Measurements from ENCODE around the gene RND3. TPM values are rescaled to one million over a fixed set of nuclear protein-coding genes. Genes with fewer than 3 reads are reported as not detected.
A peak's percentile ranks its signal among the peaks of the same experiment; 100 is the strongest.

The RND3 gene
- total RNA-seq (2014; rRNA removed; shearing (Covaris generic)) (244 and 271 TPM in 2 replicates), polyA plus RNA-seq (2016; fragmentation: Nextera tagmentation; extraction: Ambion mirVana) (198 and 199 TPM in 2 replicates)

- Histone ChIP-seq H2AFZ (no peak within 1 kb of the TSS), H3K36me3 (ENCODE audit: low read depth) (peaks cover 31% of the 10 kb centered on the region), H4K20me1 (ENCODE audit: insufficient read depth) (no peaks in the 10 kb centered on the region), H3K9me2 (ENCODE audit: insufficient read depth) (no peaks in the 10 kb centered on the region), H3K4me2 (ENCODE audit: unreplicated experiment) (peak within 1 kb of the TSS; percentile 95), H3F3A (ENCODE audit: insufficient read depth) (peaks cover 52% of the 10 kb centered on the region), H3K9ac (peak within 1 kb of the TSS; percentile 96), H3K27me3 (replicated peaks; ENCODE audit: insufficient read depth) (no peaks in the 10 kb centered on the region), H3K27ac (peak within 1 kb of the TSS; percentile 95), H3K4me3 (peak within 1 kb of the TSS; percentile 92), H3K4me1 (ENCODE audit: insufficient read depth) (peaks cover 42% of the 10 kb centered on the region), H3K9me3 (ENCODE audit: low read depth) (no peaks in the 10 kb centered on the region), H3K79me2 (ENCODE audit: insufficient read depth) (peaks cover 84% of the 10 kb centered on the region)
- TF ChIP-seq EZH2phosphoT487 (IDR thresholded peaks at IDR 0.05; ENCODE audit: insufficient read depth, low read depth) = no peak
- no peak for TF ChIP-seq EZH2 (IDR thresholded peaks at IDR 0.05; ENCODE audit: insufficient read depth, poor library complexity, severe bottlenecking)
- 15 to 17% methylated on average over 24 of the region's 24 CpGs for WGBS, 2 experiments (ENCODE audit: low coverage in 1 of 2, low lambda C conversion rate in 2 of 2, missing lambda C conversion rate in 2 of 2)
- peak; percentile 99 for DNase-seq
- in situ Hi-C loops (cut with MboI) = loop anchor here (10.0 to 25.0 kb wide), 3 partner anchors 425 to 893 kb away; no protein-coding TSS in a partner anchor
Measured at GRCh38 chr2:150487537-150488429, at the start of gene RND3. Gene RND3 (minus strand): TSS chr2:150487667. CDS start chr2:150487417, 250 bp downstream.

- H3K9me3 ChIP-seq (ENCODE audit: low read depth) = no peaks in the 10 kb centered on the region
- no peaks in the 10 kb centered on the region for H3K27me3 ChIP-seq (replicated peaks; ENCODE audit: insufficient read depth)
- H3K9me2 ChIP-seq (ENCODE audit: insufficient read depth) = no peaks in the 10 kb centered on the region
- in situ Hi-C loops (cut with MboI) = no loop called here
- H3K4me2 ChIP-seq (ENCODE audit: unreplicated experiment) = peak overlapping the region; percentile 3
- peak overlapping the region; percentile 35 for H2AFZ ChIP-seq
- no peaks in the 10 kb centered on the region for H4K20me1 ChIP-seq (ENCODE audit: insufficient read depth)
- H3K9ac ChIP-seq = no peak overlapping the region
- WGBS, 2 experiments (ENCODE audit: low coverage in 1 of 2, low lambda C conversion rate in 2 of 2, missing lambda C conversion rate in 2 of 2) = 48 to 62% methylated on average over 1 of the region's 1 CpG
- H3F3A ChIP-seq (ENCODE audit: insufficient read depth) = peaks cover 49% of the 10 kb centered on the region
- H3K36me3 ChIP-seq (ENCODE audit: low read depth) = no peaks in the 10 kb centered on the region
- 0 out of 2 replicates have a peak, but pooled peaks cover 5% of the 10 kb centered on the region for H3K79me2 ChIP-seq (ENCODE audit: insufficient read depth)
- TF ChIP-seq EZH2phosphoT487 (IDR thresholded peaks at IDR 0.05; ENCODE audit: insufficient read depth, low read depth) = no peak
- TF ChIP-seq EZH2 (IDR thresholded peaks at IDR 0.05; ENCODE audit: insufficient read depth, poor library complexity, severe bottlenecking) = no peak
- no peak overlapping the region for H3K27ac ChIP-seq
- no peak overlapping the region for H3K4me3 ChIP-seq
- peaks cover 56% of the 10 kb centered on the region for H3K4me1 ChIP-seq (ENCODE audit: insufficient read depth)
- DNase-seq = no peak
Measured at GRCh38 chr2:150535176-150535575, 47.7 kb upstream of the RND3 start.

DNA sequence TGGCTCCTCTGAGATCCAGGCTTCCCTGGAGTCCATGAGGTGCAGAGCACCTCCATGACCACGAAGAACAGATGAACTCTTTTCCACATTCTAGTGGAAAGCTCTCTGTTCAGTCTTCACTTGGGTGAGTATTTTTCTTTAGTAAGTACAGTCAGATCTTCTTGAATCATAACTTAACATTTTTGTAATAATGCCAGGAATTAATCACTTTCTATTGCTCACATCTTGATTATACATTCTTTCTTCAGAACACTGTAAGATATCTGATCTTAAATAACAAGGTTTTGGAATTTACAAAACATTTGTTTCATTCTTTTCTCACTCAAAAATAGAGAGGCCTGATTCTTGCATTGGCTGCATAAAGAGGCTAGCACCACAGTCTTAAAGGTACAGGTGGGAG lies 45.4 kb upstream of the RND3 start:
- H3K9me2 ChIP-seq (ENCODE audit: insufficient read depth) = no peaks in the 10 kb centered on the region
- H3K4me3 ChIP-seq = no peak overlapping the region
- H3K9me3 ChIP-seq (ENCODE audit: low read depth) = no peaks in the 10 kb centered on the region
- no peak overlapping the region for H2AFZ ChIP-seq
- H4K20me1 ChIP-seq (ENCODE audit: insufficient read depth) = no peaks in the 10 kb centered on the region
- H3K79me2 ChIP-seq (ENCODE audit: insufficient read depth) = 0 out of 2 replicates have a peak, but pooled peaks cover 5% of the 10 kb centered on the region
- no peaks in the 10 kb centered on the region for H3K27me3 ChIP-seq (replicated peaks; ENCODE audit: insufficient read depth)
- DNase-seq = peak; percentile 84
- H3K4me2 ChIP-seq (ENCODE audit: unreplicated experiment) = peak overlapping the region; percentile 30
- no peaks in the 10 kb centered on the region for H3K36me3 ChIP-seq (ENCODE audit: low read depth)
- TF ChIP-seq EZH2phosphoT487 (IDR thresholded peaks at IDR 0.05; ENCODE audit: insufficient read depth, low read depth) (no peak), EZH2 (IDR thresholded peaks at IDR 0.05; ENCODE audit: insufficient read depth, poor library complexity, severe bottlenecking) (no peak)
- in situ Hi-C loops (cut with MboI) = no loop called here
- H3K4me1 ChIP-seq (ENCODE audit: insufficient read depth) = peaks cover 63% of the 10 kb centered on the region
- H3K27ac ChIP-seq = peak overlapping the region; percentile 92
- H3F3A ChIP-seq (ENCODE audit: insufficient read depth) = peaks cover 51% of the 10 kb centered on the region
- H3K9ac ChIP-seq = peak overlapping the region; percentile 19; the same call in 1 of the 2 replicates
- WGBS, 2 experiments (ENCODE audit: low coverage in 1 of 2, low lambda C conversion rate in 2 of 2, missing lambda C conversion rate in 2 of 2) = 0 to 9% methylated on average over 1 of the region's 1 CpG

GRCh38 chr2:150532020-150532419 lies 44.6 kb upstream of the RND3 start:
- Histone ChIP-seq H3F3A (ENCODE audit: insufficient read depth) (peaks cover 51% of the 10 kb centered on the region), H3K9ac (no peak overlapping the region), H3K9me2 (ENCODE audit: insufficient read depth) (no peaks in the 10 kb centered on the region), H3K4me2 (ENCODE audit: unreplicated experiment) (peak overlapping the region; percentile 30), H3K27me3 (replicated peaks; ENCODE audit: insufficient read depth) (no peaks in the 10 kb centered on the region), H3K9me3 (ENCODE audit: low read depth) (no peaks in the 10 kb centered on the region), H2AFZ (no peak overlapping the region), H3K36me3 (ENCODE audit: low read depth) (no peaks in the 10 kb centered on the region), H4K20me1 (ENCODE audit: insufficient read depth) (no peaks in the 10 kb centered on the region), H3K27ac (peak overlapping the region; percentile 92), H3K4me3 (no peak overlapping the region), H3K79me2 (ENCODE audit: insufficient read depth) (0 out of 2 replicates have a peak, but pooled peaks cover 5% of the 10 kb centered on the region), H3K4me1 (ENCODE audit: insufficient read depth) (peaks cover 72% of the 10 kb centered on the region)
- TF ChIP-seq EZH2 (IDR thresholded peaks at IDR 0.05; ENCODE audit: insufficient read depth, poor library complexity, severe bottlenecking) = no peak
- TF ChIP-seq EZH2phosphoT487 (IDR thresholded peaks at IDR 0.05; ENCODE audit: insufficient read depth, low read depth) = no peak
- DNase-seq = no peak
- in situ Hi-C loops (cut with MboI) = no loop called here
- WGBS, 2 experiments (ENCODE audit: low coverage in 1 of 2, low lambda C conversion rate in 2 of 2, missing lambda C conversion rate in 2 of 2) = 95% methylated on average over 5 of the region's 5 CpGs
